H1 (cell line): ENCODE data around the gene PBX3.

Source experiments
- MAFK ChIP-seq: IDR thresholded peaks from 2 replicates; pipeline ENCODE4 v1.6.1; 2012; ENCODE audit warnings: low read depth, mild to moderate bottlenecking, improper control_type of control experiment, low read length
- TCF12 ChIP-seq: IDR thresholded peaks from 2 replicates; pipeline ENCODE4 v1.6.1; 2011; ENCODE audit warnings: low read depth, mild to moderate bottlenecking, low read length

- TF ChIP-seq TCF12 (no peak), MAFK (no peak)
These were observed 3.4 kb downstream of the PBX3 start for GRCh38 chr9:125750627-125751011.
